HCT116 (cell line): ENCODE data around the gene PARVB. TPM values are rescaled to one million over a fixed set of nuclear protein-coding genes. Genes with fewer than 3 reads are reported as not detected.

Experiments
- ATAC-seq: fragments of 200-7000 bp; cut with Tn5 transposase; 2 replicates; pipeline ENCODE4 v1.9.1; 2020; ENCODE audit warnings: mild to moderate bottlenecking, moderate library complexity
- BruUV-seq: library from RNA; stranded (reverse); fragments of 400-500 nt; replicated peaks from 2 replicates; lab custom pipeline; 2021; lab: Mats Ljungman, UMichigan
- CTCF ChIA-PET: fragments of 300-600 bp; sonication (Branson Sonifier 250); formaldehyde crosslinking; loops from one replicate; lab custom pipeline; 2021; ENCODE audit warnings: antibody characterized with exemption; lab: Charles Lee
- POLR2A ChIA-PET: fragments of 300-600, 350-600 bp; sonication (Branson Sonifier 250); formaldehyde crosslinking; loops from one replicate; lab custom pipeline; 2021; ENCODE audit warnings: antibody characterized with exemption; lab: Charles Lee
- RAD21 ChIA-PET, 2 experiments: fragments of 300-600 bp; sonication (Branson Sonifier 250); formaldehyde crosslinking; loops; one replicate each; lab custom pipeline; 2023; ENCODE audit warnings: low total read pairs in 2 of 2; ENCODE audit not compliant: uncharacterized antibody in 2 of 2, unreplicated experiment in 2 of 2, low non-redundant PET in 1 of 2; lab: Charles Lee
- DNase-seq: peaks from one replicate; pipeline ENCODE4 v3.0.0-alpha.2; 2010; ENCODE audit warnings: low read depth, low spot score
- H2AFZ ChIP-seq: fragments of 200-600 bp; shearing (Covaris generic), sonication (generic); 2 replicates; pipeline ENCODE4 v1.6.1; 2017; ENCODE audit warnings: low read depth, mixed run types, mixed read lengths, antibody characterized with exemption, low read length; ENCODE audit not compliant: poor library complexity, severe bottlenecking
- H3K27ac ChIP-seq: 2 replicates; pipeline ENCODE4 v1.5.1; 2012; ENCODE audit warnings: low read depth, low read length
- H3K27me3 ChIP-seq: fragments of 200-600 bp; sonication (generic); 2 replicates; pipeline ENCODE4 v1.6.1; 2016; ENCODE audit warnings: mixed run types, low read length, mixed read lengths; ENCODE audit not compliant: insufficient read depth
- H3K36me3 ChIP-seq, 2 experiments: fragments of 200-500 bp in 1 of 2; fragments of 200-600 bp in 1 of 2; sonication (Bioruptor generic) in 1 of 2; sonication (generic) in 1 of 2; 2 replicates each; pipeline versions ENCODE4 v1.5.1 to v1.6.1; 2014 to 2016; ENCODE audit warnings: low read length in 2 of 2, inconsistent platforms in 1 of 2, mixed read lengths in 1 of 2, mixed run types in 1 of 2; ENCODE audit not compliant: insufficient read depth in 2 of 2, control insufficient read depth in 1 of 2
- H3K4me1 ChIP-seq, 2 experiments: fragments of 200-600 bp in 1 of 2; sonication (generic) in 1 of 2; 2 replicates each; pipeline versions ENCODE4 v1.5.1 to v1.6.1; 2012 to 2017; ENCODE audit warnings: low read length in 2 of 2, inconsistent platforms in 1 of 2, mild to moderate bottlenecking in 1 of 2, mixed read lengths in 1 of 2, mixed run types in 1 of 2, moderate library complexity in 1 of 2; ENCODE audit not compliant: insufficient read depth in 2 of 2, control insufficient read depth in 1 of 2
- H3K4me2 ChIP-seq: fragments of 200-600 bp; sonication (generic); 2 replicates; pipeline ENCODE4 v1.6.1; 2017; ENCODE audit warnings: mixed run types, low read length, mixed read lengths
- H3K4me3 ChIP-seq, 2 experiments: fragments of 200-600 bp in 1 of 2; sonication (generic) in 1 of 2; replicated peaks in 1 of 2; 2 replicates each; pipeline ENCODE4 v1.5.1; 2011 to 2016; ENCODE audit warnings: low read length in 2 of 2, control low read depth in 1 of 2, low read depth in 1 of 2, mild to moderate bottlenecking in 1 of 2, mixed read lengths in 1 of 2, mixed run types in 1 of 2
- H3K79me2 ChIP-seq: fragments of 200-600 bp; sonication (generic); 2 replicates; pipeline ENCODE4 v1.6.1; 2017; ENCODE audit warnings: mild to moderate bottlenecking, mixed run types, low read length, moderate library complexity, mixed read lengths; ENCODE audit not compliant: insufficient read depth
- H3K9ac ChIP-seq: fragments of 200-600 bp; sonication (generic); 2 replicates; pipeline ENCODE4 v1.6.1; 2016; ENCODE audit warnings: low read length, mixed read lengths
- H3K9me2 ChIP-seq: fragments of 200-600 bp; sonication (generic), shearing (Covaris generic); 2 replicates; pipeline ENCODE4 v1.6.1; 2017; ENCODE audit warnings: mixed run types, mild to moderate bottlenecking, moderate library complexity; ENCODE audit not compliant: insufficient read depth
- H3K9me3 ChIP-seq, 2 experiments: fragments of 200-500 bp in 1 of 2; fragments of 200-600 bp in 1 of 2; sonication (Bioruptor generic) in 1 of 2; sonication (generic) in 1 of 2; 2 replicates each; pipeline ENCODE4 v1.6.1; 2014 to 2017; ENCODE audit warnings: low read length in 2 of 2, mixed read lengths in 2 of 2, inconsistent platforms in 1 of 2, low read depth in 1 of 2, mild to moderate bottlenecking in 1 of 2, mixed run types in 1 of 2, moderate library complexity in 1 of 2; ENCODE audit not compliant: control insufficient read depth in 1 of 2, insufficient read depth in 1 of 2
- H4K20me1 ChIP-seq: fragments of 200-600 bp; sonication (generic), shearing (Covaris generic); 2 replicates; pipeline ENCODE4 v1.6.1; 2017; ENCODE audit warnings: mixed run types, mild to moderate bottlenecking, moderate library complexity; ENCODE audit not compliant: insufficient read depth
- CBX3 ChIP-seq: IDR thresholded peaks from 2 replicates; pipeline ENCODE4 v1.6.1; 2012; ENCODE audit warnings: low read depth
- CEBPB ChIP-seq: IDR thresholded peaks from 2 replicates; pipeline ENCODE4 v1.6.1; 2012; ENCODE audit warnings: low read depth
- EGR1 ChIP-seq: IDR thresholded peaks from 2 replicates; pipeline ENCODE4 v1.6.1; 2012; ENCODE audit warnings: low read depth
- ELF1 ChIP-seq: IDR thresholded peaks from 2 replicates; pipeline ENCODE4 v1.6.1; 2012; ENCODE audit warnings: low read depth, borderline replicate concordance
- EZH2phosphoT487 ChIP-seq: fragments of 200-600 bp; IDR thresholded peaks from 2 replicates; pipeline ENCODE4 v1.6.1; 2018; ENCODE audit warnings: antibody characterized with exemption, borderline replicate concordance
- FOSL1 ChIP-seq: IDR thresholded peaks from 2 replicates; pipeline ENCODE4 v1.6.1; 2012; ENCODE audit warnings: low read depth
- JUND ChIP-seq: IDR thresholded peaks from 2 replicates; pipeline ENCODE4 v1.6.1; 2012
- POLR2A ChIP-seq: IDR thresholded peaks from 2 replicates; pipeline ENCODE4 v1.7.0; 2011; ENCODE audit warnings: borderline replicate concordance; ENCODE audit not compliant: insufficient read depth, insufficient read length; ENCODE audit errors: extremely low read depth
- POLR2AphosphoS5 ChIP-seq: IDR thresholded peaks from 2 replicates; pipeline ENCODE4 v1.6.1; 2011; ENCODE audit warnings: mild to moderate bottlenecking, low read depth, low read length, moderate library complexity
- RAD21 ChIP-seq: IDR thresholded peaks from 2 replicates; pipeline ENCODE4 v1.6.1; 2012; ENCODE audit warnings: low read depth, mild to moderate bottlenecking
- SP1 ChIP-seq: IDR thresholded peaks from 2 replicates; pipeline ENCODE4 v1.6.1; 2012; ENCODE audit warnings: low read depth
- TCF7L2 ChIP-seq: IDR thresholded peaks from 2 replicates; pipeline ENCODE4 v1.7.0; 2011; ENCODE audit warnings: borderline replicate concordance, inconsistent platforms; ENCODE audit not compliant: insufficient read depth, insufficient read length; ENCODE audit errors: extremely low read depth
- YY1 ChIP-seq: IDR thresholded peaks from 2 replicates; pipeline ENCODE4 v1.6.1; 2011; ENCODE audit warnings: low read length, low read depth, moderate library complexity, mild to moderate bottlenecking; ENCODE audit not compliant: insufficient replicate concordance; ENCODE audit errors: extremely low read depth
- ZFX ChIP-seq: fragments of 450-650 bp; IDR thresholded peaks from 2 replicates; pipeline ENCODE4 v1.6.1; 2017
- ZNF274 ChIP-seq: fragments of 200-500 bp; sonication (Bioruptor generic); IDR thresholded peaks from 2 replicates; pipeline ENCODE4 v1.6.1; 2014; ENCODE audit warnings: mild to moderate bottlenecking, low read depth, low read length, inconsistent platforms
- intact Hi-C: fragments of 100-400 bp; cut with micrococcal nuclease; formaldehyde crosslinking; loops from 2 replicates; pipeline ENCODE4 v1.10.0; 2022
- total RNA-seq: library from RNA; stranded (reverse); gene quantifications from one replicate; pipeline ENCODE4 v1.2.1, GENCODE V29; 2021; ENCODE audit not compliant: unreplicated experiment
- TF ChIP-seq, protein P1 (sequence below), 3 experiments: fragments of 200-600 bp in 1 of 3; sonication (generic) in 1 of 3; IDR thresholded peaks in 2 of 3; conservative IDR thresholded peaks in 1 of 3; 2 replicates each; pipeline ENCODE4 v1.5.1; 2012 to 2017; ENCODE audit warnings: low read depth in 2 of 3, low read length in 2 of 3, antibody characterized with exemption in 1 of 3, borderline replicate concordance in 1 of 3, control low read depth in 1 of 3, mild to moderate bottlenecking in 1 of 3, mixed read lengths in 1 of 3, mixed run types in 1 of 3, moderate library complexity in 1 of 3; ENCODE audit not compliant: insufficient read depth in 1 of 3
- TF ChIP-seq, protein P2 (sequence below): IDR thresholded peaks from 2 replicates; pipeline ENCODE4 v1.6.1; 2011; ENCODE audit warnings: mild to moderate bottlenecking, low read length, moderate library complexity; ENCODE audit not compliant: insufficient replicate concordance; ENCODE audit errors: extremely low read depth

PARVB gene
- total RNA-seq, 1 experiment from 2014 or later: 21.4 TPM

DNA sequence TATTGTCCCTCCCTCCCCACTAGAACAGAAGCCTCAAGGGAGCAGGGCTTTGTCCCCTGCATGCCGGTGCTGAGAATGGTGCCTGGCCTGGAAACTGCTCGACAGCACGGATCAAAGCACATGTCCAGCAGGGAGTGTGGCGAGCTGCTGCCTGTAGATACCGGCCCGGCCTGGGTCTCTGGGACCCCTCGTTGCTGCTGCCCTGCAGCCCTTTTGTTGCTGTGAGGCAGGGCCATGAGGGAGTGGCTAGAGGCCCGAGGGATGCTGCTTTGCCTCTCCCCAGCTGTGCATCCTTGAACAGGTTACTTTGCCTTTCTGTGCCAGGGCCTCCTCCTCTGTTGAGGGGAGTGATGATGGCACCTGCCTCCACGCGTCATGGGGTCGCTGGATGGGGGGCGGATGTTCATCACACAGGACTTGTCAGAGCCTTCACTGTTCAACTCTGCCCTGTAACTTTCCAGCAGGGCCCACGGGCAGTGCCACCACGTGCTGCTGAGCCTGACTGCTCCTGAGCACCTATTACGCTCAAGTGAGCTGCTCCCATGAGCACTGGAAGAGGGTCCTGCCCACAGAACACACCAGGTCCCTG is 141.3 kb downstream of the PARVB start:
- ChIA-PET CTCF (no interaction called here), RAD21 (no interaction called here)
- intact Hi-C loops: no loop called here

More for the DNA sequence above, 141.3 kb downstream of the PARVB start:
- POLR2A ChIA-PET: no interaction called here
- no peak overlapping the region for H3K9ac ChIP-seq
- H2AFZ ChIP-seq: no peak overlapping the region
- no peak for TF ChIP-seq POLR2AphosphoS5
- TF ChIP-seq, protein P1, sequence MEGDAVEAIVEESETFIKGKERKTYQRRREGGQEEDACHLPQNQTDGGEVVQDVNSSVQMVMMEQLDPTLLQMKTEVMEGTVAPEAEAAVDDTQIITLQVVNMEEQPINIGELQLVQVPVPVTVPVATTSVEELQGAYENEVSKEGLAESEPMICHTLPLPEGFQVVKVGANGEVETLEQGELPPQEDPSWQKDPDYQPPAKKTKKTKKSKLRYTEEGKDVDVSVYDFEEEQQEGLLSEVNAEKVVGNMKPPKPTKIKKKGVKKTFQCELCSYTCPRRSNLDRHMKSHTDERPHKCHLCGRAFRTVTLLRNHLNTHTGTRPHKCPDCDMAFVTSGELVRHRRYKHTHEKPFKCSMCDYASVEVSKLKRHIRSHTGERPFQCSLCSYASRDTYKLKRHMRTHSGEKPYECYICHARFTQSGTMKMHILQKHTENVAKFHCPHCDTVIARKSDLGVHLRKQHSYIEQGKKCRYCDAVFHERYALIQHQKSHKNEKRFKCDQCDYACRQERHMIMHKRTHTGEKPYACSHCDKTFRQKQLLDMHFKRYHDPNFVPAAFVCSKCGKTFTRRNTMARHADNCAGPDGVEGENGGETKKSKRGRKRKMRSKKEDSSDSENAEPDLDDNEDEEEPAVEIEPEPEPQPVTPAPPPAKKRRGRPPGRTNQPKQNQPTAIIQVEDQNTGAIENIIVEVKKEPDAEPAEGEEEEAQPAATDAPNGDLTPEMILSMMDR (IDR thresholded peaks at IDR 0.05 in 2 of 3, conservative IDR thresholded peaks at IDR 0.05 in 1 of 3; ENCODE audit: borderline replicate concordance in 1 of 3, insufficient read depth in 1 of 3, low read depth in 2 of 3, low read length in 2 of 3): no peak
- TF ChIP-seq POLR2A: no peak
- no peak for TF ChIP-seq CEBPB
- TF ChIP-seq, protein P2, sequence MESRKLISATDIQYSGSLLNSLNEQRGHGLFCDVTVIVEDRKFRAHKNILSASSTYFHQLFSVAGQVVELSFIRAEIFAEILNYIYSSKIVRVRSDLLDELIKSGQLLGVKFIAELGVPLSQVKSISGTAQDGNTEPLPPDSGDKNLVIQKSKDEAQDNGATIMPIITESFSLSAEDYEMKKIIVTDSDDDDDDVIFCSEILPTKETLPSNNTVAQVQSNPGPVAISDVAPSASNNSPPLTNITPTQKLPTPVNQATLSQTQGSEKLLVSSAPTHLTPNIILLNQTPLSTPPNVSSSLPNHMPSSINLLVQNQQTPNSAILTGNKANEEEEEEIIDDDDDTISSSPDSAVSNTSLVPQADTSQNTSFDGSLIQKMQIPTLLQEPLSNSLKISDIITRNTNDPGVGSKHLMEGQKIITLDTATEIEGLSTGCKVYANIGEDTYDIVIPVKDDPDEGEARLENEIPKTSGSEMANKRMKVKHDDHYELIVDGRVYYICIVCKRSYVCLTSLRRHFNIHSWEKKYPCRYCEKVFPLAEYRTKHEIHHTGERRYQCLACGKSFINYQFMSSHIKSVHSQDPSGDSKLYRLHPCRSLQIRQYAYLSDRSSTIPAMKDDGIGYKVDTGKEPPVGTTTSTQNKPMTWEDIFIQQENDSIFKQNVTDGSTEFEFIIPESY: no peak
- TF ChIP-seq SP1: no peak
- no peak for TF ChIP-seq YY1
- no peak for TF ChIP-seq CBX3
- TF ChIP-seq JUND: no peak
- TF ChIP-seq TCF7L2: no peak
- TF ChIP-seq ELF1: no peak
- no peak for TF ChIP-seq EZH2phosphoT487
- no peak for TF ChIP-seq EGR1
- TF ChIP-seq FOSL1: no peak
- no peak for TF ChIP-seq ZFX
- TF ChIP-seq RAD21: no peak
- TF ChIP-seq ZNF274: no peak
- TF ChIP-seq, all 23 proteins: peak for 0
- no peak overlapping the region for H3K4me2 ChIP-seq
- H3K27me3 ChIP-seq: no peaks in the 10 kb centered on the region
- no peak overlapping the region for H3K27ac ChIP-seq
- DNase-seq: no peak
- no peaks in the 10 kb centered on the region for H3K4me1 ChIP-seq
- BruUV-seq: no TSS peak
- H3K9me2 ChIP-seq: no peaks in the 10 kb centered on the region
- H3K36me3 ChIP-seq: no peaks in the 10 kb centered on the region
- no peak overlapping the region for H3K4me3 ChIP-seq
- no peak for ATAC-seq
- no peaks in the 10 kb centered on the region for H3K79me2 ChIP-seq
- H4K20me1 ChIP-seq: no peaks in the 10 kb centered on the region
- H3K9me3 ChIP-seq: no peaks in the 10 kb centered on the region
